ENCODE data around the gene TMEM178B. TPM values are rescaled to one million over a fixed set of nuclear protein-coding genes. Genes with fewer than 3 reads are reported as not detected.

TMEM178B gene
- total and polyA plus RNA-seq, 2 of the 13 experiments (the other 11 are each of a cell fraction or from before 2014, with no cell fraction given), result 0.01 to 0.02 TPM

GRCh38 chr7:141158561-141158960 lies 84.7 kb downstream of the TMEM178B start:
- Histone ChIP-seq H2AFZ (ENCODE audit: low read length) (no peak overlapping the region), H3K4me2 (ENCODE audit: low read depth, low read length) (no peak overlapping the region), H3K9ac (ENCODE audit: insufficient read depth, low read depth, low read length) (no peak overlapping the region), H4K20me1 (ENCODE audit: insufficient read depth, low read length) (no peaks in the 10 kb centered on the region), H3K27ac (ENCODE audit: extremely low read length, insufficient read depth, low read length) (no peak overlapping the region), H3K4me1 (ENCODE audit: insufficient read depth, low read length) (no peaks in the 10 kb centered on the region), H3K27me3 (ENCODE audit: control insufficient read depth in 1 of 2, insufficient read depth in 2 of 2, low read length in 2 of 2) (peaks cover 5 to 49% of the 10 kb centered on the region in 2 experiments; a peak in 4 of 5 replicates), H3K79me2 (ENCODE audit: insufficient read depth, low read length) (no peaks in the 10 kb centered on the region), H3K36me3 (replicated peaks in 1 of 2; ENCODE audit: control insufficient read depth in 1 of 2, insufficient read depth in 2 of 2, low read length in 2 of 2) (no peaks in the 10 kb centered on the region), H3K9me3 (ENCODE audit: low read length) (no peaks in the 10 kb centered on the region), H3K4me3 (replicated peaks in 1 of 3; ENCODE audit: insufficient read depth in 1 of 3, low read depth in 2 of 3, low read length in 3 of 3) (no peak overlapping the region)
- no TSS peak for BruUV-seq (replicated peaks)
- DNase-seq (ENCODE audit: low spot score) (no peak), ATAC-seq (no peak), FAIRE-seq (no peak)
- in situ Hi-C loops (cut with HindIII; ENCODE audit: extremely low pct_ligation_motif_present, low pct_unique_long_range_greater_than_20kb) (no loop called here), intact Hi-C loops (cut with micrococcal nuclease; ENCODE audit: unreplicated experiment) (no loop called here)
- WGBS (ENCODE audit: low lambda C conversion rate), result 0% methylated on average over 4 of the region's 4 CpGs
- TF ChIP-seq PREB (CRISPR knock-in tag; IDR thresholded peaks at IDR 0.05), result no peak
- TF ChIP-seq PRDM4 (CRISPR knock-in tag; IDR thresholded peaks at IDR 0.05; ENCODE audit: borderline replicate concordance), result no peak
- no peak for TF ChIP-seq ZFP36L2 (CRISPR knock-in tag; IDR thresholded peaks at IDR 0.05)
- TF ChIP-seq ZNF30 (CRISPR knock-in tag; IDR thresholded peaks at IDR 0.05), result no peak
- no peak for TF ChIP-seq POLR2G (IDR thresholded peaks at IDR 0.05; ENCODE audit: low read depth, low read length)
- TF ChIP-seq FOXJ3 (CRISPR knock-in tag; IDR thresholded peaks at IDR 0.05; ENCODE audit: borderline replicate concordance), result no peak
- no peak for TF ChIP-seq SNAPC4 (CRISPR knock-in tag; IDR thresholded peaks at IDR 0.05)
- TF ChIP-seq ZNF432 (CRISPR knock-in tag; IDR thresholded peaks at IDR 0.05; ENCODE audit: borderline replicate concordance), result no peak
- TF ChIP-seq ZNF253 (CRISPR knock-in tag; IDR thresholded peaks at IDR 0.05; ENCODE audit: borderline replicate concordance), result no peak
- TF ChIP-seq ZNF616 (CRISPR knock-in tag; IDR thresholded peaks at IDR 0.05; ENCODE audit: low read depth), result no peak
- POLR2A ChIA-PET, result no interaction called here
- CTCF ChIA-PET (ENCODE audit: low intra/inter-chr PET ratio, low total read pairs), result no interaction called here

Data from HepG2 (cell line).